NCI-H146 treated with DMSO at 0.1 percent for 48 hours (cell line): ENCODE measurements around the gene BCAS3.
"Not testable (repeated sequence)": the region's sequence is repeated elsewhere in the genome, so short reads cannot be mapped to it uniquely, and the experiment has no call there.

Experiments used
- DNase-seq: peaks from one replicate; lab custom pipeline; 2025; ENCODE audit not compliant: unreplicated experiment; lab: John Stamatoyannopoulos, UW

Gene BCAS3

GRCh38 chr17:60920107-60920506 lies 242.5 kb downstream of the BCAS3 start:
- DNase-seq: peak; percentile 13

DNA sequence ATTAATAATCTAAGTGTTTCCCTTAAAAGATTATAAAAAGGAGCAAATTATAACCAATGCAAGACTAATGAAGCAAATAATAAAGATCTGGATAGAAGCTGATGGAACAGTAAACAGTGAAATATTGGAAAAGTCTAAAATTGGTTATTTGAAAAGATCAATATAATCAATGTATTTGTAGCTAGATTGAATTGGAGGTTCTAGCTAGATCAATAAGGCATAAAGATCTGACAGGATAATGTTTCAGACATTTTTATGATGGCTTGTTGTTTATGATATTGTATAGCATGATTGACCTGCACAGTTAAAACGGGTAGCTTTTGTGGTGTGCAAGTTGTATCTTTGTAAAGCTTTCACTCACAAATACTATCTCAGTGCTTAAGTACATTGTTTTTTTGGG lies 245.3 kb downstream of the BCAS3 start:
- DNase-seq: no peak

GRCh38 chr17:60926466-60927183 lies 249.0 kb downstream of the BCAS3 start:
- DNase-seq: no peak

DNA sequence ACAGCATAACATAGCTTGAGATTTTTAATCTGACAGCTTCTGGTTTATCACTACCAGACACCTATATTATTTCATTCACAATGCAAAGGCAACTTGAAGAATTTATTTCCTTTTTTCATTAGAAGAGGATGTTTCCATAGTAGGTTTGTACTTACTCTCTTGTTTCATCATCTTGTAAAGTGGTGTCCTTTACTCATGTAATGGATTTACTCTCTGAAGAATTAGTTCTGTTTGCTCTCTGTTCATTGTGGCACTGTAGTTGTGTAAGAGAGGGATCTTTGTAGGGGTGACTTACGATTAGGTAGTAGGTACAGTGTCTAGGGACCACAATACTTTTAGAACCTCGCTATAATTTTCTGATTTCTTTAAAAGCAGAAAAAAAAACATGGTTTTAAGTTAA lies 256.1 kb downstream of the BCAS3 start:
- no peak for DNase-seq

DNA sequence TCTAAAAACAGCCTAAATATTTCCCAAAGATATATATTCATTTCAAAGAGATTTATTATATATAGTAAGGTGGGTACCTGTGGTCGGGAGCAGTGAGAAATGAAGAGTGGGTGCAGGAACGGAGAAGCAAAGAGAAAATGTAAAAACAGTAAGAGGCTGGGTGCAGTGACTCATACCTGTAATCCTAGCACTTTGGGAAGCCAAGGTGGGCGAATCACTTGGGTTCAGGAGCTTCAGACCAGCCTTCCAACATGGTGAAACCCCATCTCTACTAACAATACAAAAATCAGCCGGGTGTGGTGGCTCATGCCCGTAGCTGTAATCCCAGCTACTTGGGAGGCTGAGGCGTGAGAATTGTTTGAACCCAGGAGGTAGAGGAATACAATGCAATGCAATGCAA lies 257.1 kb downstream of the BCAS3 start:
- DNase-seq: no peak

GRCh38 chr17:60935991-60936390 lies 258.3 kb downstream of the BCAS3 start:
- not testable (repeated sequence) for DNase-seq

GRCh38 chr17:60939318-60939717 lies 261.7 kb downstream of the BCAS3 start:
- no peak for DNase-seq

DNA sequence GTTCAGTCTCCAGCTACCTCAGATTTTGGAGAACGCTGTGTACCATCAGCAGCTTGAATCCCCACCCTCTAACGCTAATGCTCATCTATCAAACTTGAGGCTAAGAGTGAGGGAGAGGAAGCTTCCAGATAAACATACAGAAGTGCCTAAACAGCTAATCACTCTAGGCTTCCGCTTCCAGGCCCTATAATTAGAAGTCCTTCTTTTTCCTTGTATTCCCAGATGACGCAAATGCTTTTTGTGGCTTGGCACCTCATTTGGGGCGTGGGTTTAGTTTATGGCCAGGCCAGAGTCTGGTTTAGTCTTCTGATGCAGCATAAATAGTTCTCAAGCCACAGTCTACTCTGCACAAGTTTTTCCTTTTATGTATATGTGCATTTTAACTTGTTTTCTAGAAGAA lies 263.4 kb downstream of the BCAS3 start:
- DNase-seq: no peak

DNA sequence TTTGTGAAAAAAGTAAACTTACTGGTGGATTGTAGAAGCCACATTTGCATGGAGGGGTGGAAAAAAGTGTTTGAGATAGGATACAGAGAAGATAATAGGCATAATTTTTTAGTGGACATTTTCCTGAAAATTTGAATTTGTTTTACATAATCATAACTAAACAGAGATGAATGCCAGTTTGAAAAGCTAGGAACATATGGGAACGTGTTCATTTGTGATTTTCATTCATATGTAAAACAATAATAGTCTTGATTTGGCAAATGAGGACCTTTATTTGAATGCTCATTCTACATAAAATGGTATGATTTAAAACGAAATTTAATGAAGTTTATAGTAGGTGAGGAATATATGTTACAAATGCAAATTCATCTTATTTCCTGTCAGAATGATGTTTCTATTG lies 263.9 kb downstream of the BCAS3 start:
- DNase-seq: no peak

- no peak for DNase-seq
Measured at GRCh38 chr17:60944751-60945150, 267.1 kb downstream of the BCAS3 start.

- DNase-seq: no peak
Measured at GRCh38 chr17:60947100-60947499, 269.4 kb downstream of the BCAS3 start.

GRCh38 chr17:60947543-60947942 lies 269.9 kb downstream of the BCAS3 start:
- no peak for DNase-seq

DNA sequence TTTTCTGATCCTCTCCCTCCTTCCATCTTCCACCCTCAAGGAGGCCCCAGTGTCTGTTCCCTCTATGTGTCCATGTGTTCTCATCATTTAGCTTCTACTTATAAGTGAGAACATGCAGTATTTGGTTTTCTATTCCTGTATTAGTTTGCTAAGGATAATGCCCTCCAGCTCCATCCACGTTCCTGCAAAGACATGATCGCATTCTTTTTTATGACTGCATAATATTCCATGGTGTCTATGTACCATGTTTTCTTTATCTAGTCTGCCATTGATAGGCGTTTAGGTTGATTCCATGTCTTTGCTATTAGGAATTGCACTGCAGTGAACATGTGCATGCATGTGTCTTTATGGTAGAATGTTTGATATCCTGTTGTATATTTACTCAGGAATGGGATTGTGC lies 275.1 kb downstream of the BCAS3 start:
- no peak for DNase-seq

DNA sequence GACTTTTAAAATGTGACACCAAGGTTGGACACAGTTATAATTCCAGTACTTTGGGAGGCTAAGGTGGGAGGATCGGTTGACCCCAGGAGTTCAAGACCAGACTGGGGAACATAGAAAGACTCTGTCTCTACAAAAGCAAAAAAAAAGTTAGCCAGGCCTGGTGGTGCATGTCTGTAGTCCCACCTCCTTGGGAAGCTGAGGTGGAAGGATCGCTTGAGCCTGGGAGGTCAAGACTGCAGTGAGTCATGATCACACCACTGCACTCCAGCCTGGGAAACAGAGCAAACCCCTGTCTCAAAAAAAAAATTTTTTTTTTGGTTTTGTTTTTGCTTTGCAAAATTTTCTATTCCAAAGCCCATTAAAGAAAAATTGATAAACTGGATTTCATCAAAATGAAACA lies 281.4 kb downstream of the BCAS3 start:
- no peak for DNase-seq

DNA sequence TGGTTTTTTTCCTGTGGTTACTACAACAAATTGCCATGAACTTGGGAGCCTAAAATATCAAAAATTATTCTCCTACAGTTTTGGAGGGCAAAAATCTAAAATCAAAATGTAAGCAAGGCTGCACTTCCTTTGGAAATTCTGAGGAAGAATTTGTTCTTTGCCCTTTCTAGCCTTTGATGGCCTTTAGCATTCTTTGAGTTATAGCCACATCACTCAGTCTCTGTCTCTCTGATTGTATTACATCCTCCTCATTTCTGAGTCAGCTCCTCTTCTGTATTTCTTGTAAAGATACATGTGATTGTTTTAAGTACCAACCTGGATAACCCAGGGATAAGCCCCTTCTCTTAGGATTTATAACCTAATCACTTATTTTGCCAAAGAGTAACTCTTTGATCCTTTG lies 282.0 kb downstream of the BCAS3 start:
- no peak for DNase-seq

DNA sequence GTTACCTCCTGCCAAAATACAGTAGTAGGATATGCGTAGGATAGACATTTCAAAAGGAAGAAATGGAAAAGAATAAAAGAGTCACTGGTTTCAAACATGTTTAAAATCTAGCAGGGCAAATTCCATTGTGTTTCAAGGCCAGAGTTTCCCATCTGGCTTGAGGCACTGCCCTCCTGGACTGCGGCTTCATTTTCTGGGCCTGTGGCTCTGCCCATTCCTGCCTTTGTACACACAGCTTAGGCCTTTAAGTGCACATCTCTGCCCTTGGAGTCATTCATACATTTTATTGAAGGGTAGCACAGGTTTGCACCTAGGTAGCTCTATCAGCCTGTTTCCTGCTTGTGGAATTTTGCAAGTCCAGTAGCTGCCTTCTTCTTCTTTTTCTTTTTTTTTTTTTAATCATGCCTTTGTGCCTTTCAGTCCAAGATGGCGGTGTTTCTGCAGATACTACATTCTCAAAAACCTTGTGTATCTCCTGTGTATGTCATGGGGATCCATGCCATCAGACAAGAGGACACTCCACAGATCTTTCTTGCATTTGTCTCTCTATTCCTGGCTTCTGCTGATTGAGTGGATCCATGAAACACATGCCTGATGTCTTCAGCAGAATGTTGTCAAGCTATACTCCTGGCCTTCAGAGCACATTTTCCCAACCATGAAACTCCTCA lies 282.9 kb downstream of the BCAS3 start:
- no peak for DNase-seq

- DNase-seq: no peak
Measured at GRCh38 chr17:60964160-60964559, 286.5 kb downstream of the BCAS3 start.

DNA sequence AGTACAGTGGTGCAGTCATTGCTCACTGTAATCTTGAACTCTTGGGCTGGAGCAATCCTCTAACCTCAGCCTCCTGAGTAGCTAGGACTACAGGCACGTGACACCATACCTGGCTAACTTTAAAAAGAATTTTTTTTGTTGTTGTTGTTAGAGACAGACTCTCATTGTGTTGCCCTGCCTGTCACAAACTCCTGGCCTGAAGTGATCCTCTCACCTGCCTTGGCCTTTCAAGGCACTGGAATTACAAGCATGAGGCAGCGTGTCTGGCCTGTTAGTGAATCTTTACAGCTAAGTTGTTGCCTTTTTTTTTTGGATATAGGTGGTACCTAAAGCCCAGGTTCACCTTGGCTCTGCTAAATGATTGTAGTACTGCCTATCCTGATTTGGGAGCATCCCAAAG lies 290.6 kb downstream of the BCAS3 start:
- DNase-seq: no peak

DNA sequence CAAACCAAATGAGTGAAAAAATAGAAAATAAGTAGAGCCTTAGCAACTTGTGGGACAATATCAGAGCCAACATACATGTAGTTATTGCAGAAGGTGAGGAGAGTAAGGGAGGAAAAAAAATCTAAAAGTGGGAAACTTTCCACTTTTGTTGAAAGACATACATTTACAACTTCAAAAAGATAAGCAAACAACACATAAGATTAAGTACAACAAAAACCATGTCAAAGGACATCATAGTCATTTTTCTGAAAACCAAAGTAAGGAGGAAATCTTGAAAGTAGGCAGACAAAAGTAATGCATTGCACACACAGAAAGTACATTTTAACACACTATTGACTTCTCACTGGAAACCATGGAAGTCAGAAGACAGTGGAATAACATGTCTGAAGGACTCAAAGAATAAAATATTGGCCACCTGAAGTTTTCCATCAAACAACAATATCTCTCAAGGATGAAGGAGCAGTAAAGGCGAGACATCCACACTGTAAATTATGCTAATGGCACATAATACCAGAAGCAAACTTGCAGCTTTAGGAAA lies 291.9 kb downstream of the BCAS3 start:
- DNase-seq: no peak

DNA sequence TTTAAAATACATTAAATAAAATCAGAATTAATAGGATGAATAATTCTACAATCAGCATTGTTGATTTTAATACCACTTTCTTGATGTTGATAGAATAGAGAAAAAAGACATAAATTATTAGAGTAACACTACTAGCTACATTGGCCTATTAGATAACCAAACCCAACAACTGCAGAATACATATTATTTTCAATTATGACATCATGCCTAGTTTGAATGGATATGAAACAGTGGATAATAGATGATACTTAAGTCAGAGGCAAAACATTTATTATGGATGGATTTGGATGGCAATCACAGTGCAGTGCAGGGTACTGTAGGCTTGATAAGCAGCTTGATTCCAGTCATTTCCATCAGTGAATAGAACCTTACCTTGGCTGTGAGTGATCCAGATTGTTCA lies 293.1 kb downstream of the BCAS3 start:
- no peak for DNase-seq

DNA sequence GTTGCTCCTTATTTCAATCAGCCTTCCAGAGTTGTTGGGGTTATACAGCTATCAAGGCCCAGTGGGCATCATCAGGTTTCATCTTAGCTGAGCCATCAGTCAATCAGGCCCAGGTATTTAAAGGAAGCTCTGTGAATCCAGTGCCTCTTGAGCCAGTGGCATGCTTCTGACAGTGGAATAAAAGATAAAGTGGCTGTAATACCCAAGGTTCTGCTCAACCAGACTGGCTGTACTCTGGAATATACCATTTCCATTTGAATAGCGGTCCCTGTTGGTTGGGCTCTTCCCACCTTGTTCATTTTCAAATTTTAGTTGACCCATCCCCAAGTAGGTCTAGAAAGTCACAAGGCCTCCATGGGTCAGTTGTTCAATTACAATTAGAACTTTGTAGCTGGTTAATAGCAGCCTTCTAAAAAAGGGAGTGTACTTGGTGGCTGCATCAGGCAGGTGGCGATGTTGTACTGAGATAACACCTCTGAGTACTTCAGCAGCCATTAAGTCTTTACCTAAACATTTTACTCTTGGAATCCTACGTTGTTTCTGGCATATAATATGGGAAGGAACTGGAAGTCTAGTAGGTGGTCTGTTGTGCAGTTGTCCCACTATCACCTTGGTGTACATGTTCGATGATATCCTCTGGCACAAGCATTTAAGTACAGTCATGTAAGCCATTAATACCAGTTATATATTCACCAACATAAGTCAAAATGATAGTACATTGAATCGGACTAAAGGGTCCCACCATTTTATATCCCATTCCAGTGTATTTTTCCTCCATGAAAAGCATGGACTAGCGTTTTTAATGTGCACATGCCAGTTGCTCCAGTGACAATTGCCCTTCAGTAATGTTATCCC lies 294.1 kb downstream of the BCAS3 start:
- DNase-seq: peak; percentile 39

DNA sequence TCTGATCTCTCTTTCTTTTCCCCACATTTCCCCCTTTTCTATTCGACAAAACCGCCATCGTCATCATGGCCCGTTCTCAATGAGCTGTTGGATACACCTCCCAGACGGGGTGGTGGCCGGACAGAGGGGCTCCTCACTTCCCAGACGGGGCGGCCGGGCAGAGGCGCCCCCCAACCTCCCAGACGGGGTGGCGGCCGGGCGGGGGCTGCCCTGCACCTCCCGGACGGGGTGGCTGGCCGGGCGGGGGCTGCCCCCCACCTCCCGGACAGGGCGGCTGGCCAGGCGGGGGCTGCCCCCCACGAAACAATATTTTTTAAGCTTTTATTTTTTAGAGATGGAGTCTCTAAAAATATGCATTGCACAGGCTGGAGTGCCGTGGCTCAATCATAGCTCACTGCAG lies 299.2 kb downstream of the BCAS3 start:
- not testable (repeated sequence) for DNase-seq
